RWPE2 (cell line): ENCODE measurements around the gene ZNF521.

ENCODE experiments used
- ATAC-seq: fragments of 200-7000 bp; cut with Tn5 transposase; 3 replicates; pipeline ENCODE4 v1.9.1; 2021; ENCODE audit warnings: low read depth
- DNase-seq: peaks from one replicate; pipeline ENCODE4 v3.0.0-alpha.2; 2020; ENCODE audit warnings: low spot score
- H3K27ac ChIP-seq: fragments of 450-650 bp; 2 replicates; pipeline ENCODE4 v1.5.1; 2017; ENCODE audit warnings: mild to moderate bottlenecking; ENCODE audit not compliant: poor library complexity, severe bottlenecking
- H3K27me3 ChIP-seq: fragments of 250-450 bp; sonication (Bioruptor Pico); 2 replicates; pipeline ENCODE4 v1.5.1; 2021; ENCODE audit warnings: mild to moderate bottlenecking, moderate library complexity; ENCODE audit not compliant: insufficient read depth, poor library complexity, severe bottlenecking
- H3K36me3 ChIP-seq: fragments of 250-450 bp; sonication (Bioruptor Pico); 2 replicates; pipeline ENCODE4 v1.5.1; 2020; ENCODE audit warnings: low read depth, mild to moderate bottlenecking, moderate library complexity
- H3K4me1 ChIP-seq: fragments of 250-450 bp; sonication (Bioruptor Pico); 2 replicates; pipeline ENCODE4 v1.5.1; 2021; ENCODE audit warnings: mild to moderate bottlenecking, moderate library complexity; ENCODE audit not compliant: insufficient read depth, poor library complexity, severe bottlenecking
- H3K4me3 ChIP-seq: fragments of 250-450 bp; sonication (Bioruptor Pico); 2 replicates; pipeline ENCODE4 v1.5.1; 2021; ENCODE audit warnings: mild to moderate bottlenecking, moderate library complexity; ENCODE audit not compliant: severe bottlenecking
- H3K9me3 ChIP-seq: fragments of 250-450 bp; sonication (Bioruptor Pico); 2 replicates; pipeline ENCODE4 v1.5.1; 2021; ENCODE audit warnings: mild to moderate bottlenecking, moderate library complexity; ENCODE audit not compliant: severe bottlenecking
- TF ChIP-seq, protein P1 (sequence below): fragments of 450-650 bp; IDR thresholded peaks from one replicate; pipeline ENCODE4 v1.5.1; 2017; ENCODE audit warnings: mild to moderate bottlenecking, moderate library complexity; ENCODE audit not compliant: poor library complexity, severe bottlenecking

The ZNF521 gene

DNA sequence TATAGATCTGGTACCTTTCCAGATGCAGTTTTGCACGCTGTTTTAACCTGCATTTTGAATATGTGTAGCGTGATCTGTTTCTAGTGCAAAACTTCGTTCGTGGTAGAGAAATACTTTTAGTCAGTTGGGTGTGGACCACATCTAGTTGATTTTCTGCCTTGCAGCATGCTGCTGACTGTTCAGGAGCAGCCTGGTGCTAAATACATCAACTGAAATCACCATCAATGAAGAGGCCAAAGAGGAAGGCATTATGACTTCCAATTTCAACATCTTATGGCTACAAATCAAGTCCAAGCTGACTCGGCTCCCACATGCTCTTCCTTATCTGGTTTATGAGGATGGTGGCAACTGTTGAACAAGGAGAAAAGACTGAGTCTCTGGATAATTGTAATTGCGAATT lies 298.5 kb downstream of the ZNF521 start:
- no peaks in the 10 kb centered on the region for H3K36me3 ChIP-seq
- no peak for ATAC-seq
- no peaks in the 10 kb centered on the region for H3K4me1 ChIP-seq
- no peak for DNase-seq
- H3K27ac ChIP-seq = no peak overlapping the region
- TF ChIP-seq, protein P1, sequence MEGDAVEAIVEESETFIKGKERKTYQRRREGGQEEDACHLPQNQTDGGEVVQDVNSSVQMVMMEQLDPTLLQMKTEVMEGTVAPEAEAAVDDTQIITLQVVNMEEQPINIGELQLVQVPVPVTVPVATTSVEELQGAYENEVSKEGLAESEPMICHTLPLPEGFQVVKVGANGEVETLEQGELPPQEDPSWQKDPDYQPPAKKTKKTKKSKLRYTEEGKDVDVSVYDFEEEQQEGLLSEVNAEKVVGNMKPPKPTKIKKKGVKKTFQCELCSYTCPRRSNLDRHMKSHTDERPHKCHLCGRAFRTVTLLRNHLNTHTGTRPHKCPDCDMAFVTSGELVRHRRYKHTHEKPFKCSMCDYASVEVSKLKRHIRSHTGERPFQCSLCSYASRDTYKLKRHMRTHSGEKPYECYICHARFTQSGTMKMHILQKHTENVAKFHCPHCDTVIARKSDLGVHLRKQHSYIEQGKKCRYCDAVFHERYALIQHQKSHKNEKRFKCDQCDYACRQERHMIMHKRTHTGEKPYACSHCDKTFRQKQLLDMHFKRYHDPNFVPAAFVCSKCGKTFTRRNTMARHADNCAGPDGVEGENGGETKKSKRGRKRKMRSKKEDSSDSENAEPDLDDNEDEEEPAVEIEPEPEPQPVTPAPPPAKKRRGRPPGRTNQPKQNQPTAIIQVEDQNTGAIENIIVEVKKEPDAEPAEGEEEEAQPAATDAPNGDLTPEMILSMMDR = no peak
- H3K27me3 ChIP-seq = no peaks in the 10 kb centered on the region
- no peak overlapping the region for H3K4me3 ChIP-seq
- no peaks in the 10 kb centered on the region for H3K9me3 ChIP-seq

DNA sequence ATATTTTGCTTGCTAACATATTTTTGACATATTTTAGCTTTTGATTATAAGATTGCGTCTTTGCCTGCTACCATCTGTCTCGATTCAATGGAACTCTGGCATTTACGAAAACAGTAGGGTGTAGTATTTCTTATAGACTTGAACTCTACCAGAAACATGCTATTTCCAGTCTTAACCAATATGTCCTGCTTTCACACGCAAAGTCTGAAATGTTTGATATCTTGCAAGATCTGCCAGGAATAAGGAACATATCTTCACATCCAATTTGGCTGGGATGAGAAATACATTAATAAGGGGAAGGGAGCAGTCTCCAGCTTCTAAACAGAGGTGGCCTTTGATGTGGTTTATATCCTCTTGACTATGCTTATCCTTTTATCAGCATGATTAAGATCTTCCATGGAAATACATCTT lies 299.4 kb downstream of the ZNF521 start:
- Histone ChIP-seq H3K4me3 (no peak overlapping the region), H3K27me3 (no peaks in the 10 kb centered on the region), H3K4me1 (no peaks in the 10 kb centered on the region), H3K9me3 (no peaks in the 10 kb centered on the region), H3K27ac (no peak overlapping the region), H3K36me3 (no peaks in the 10 kb centered on the region)
- TF ChIP-seq, protein P1 = no peak
- DNase-seq = no peak
- no peak for ATAC-seq

DNA sequence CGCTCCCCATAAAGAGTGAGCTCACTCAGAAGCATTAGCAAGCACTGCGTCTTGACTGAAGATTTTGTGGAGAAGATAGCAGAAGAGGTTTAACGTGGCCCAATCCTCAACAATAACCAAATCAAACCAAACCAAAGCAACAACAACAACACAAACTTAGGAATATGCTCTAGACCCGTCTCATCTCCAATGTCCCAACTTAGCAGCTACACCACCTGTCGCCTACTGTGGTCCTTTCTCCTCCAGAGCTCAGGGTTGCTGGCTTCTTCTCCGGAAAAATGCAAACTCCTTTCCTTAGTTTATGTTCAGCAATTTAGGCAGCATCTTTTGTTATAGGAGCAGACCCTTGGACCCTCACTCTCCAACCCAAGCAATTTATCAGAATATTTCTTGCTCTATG lies 301.4 kb downstream of the ZNF521 start:
- TF ChIP-seq, protein P1 = no peak
- Histone ChIP-seq H3K4me3 (no peak overlapping the region), H3K27me3 (no peaks in the 10 kb centered on the region), H3K27ac (no peak overlapping the region), H3K9me3 (no peaks in the 10 kb centered on the region), H3K36me3 (no peaks in the 10 kb centered on the region), H3K4me1 (no peaks in the 10 kb centered on the region)
- DNase-seq (no peak), ATAC-seq (no peak)

DNA sequence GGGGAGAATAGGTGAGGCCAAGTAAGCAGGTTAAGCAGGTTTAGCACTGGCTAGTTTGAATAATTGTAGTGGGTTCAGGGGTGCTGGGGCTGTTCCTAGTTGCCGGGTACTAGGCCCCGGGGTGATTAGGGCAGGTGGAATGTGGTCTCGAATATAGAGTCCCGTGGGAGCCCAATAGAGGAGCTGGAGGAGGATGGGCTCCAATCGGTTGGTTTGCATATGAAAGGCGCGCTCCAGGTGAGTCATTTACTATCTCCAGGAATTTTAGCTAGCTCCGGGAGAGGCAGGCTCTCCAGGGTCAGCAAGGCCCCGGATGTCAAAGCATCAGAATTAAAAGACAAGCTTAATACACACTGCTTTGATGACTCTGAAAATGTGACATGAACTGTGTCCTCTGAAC lies 304.0 kb downstream of the ZNF521 start:
- no peak for ATAC-seq
- H3K9me3 ChIP-seq = no peaks in the 10 kb centered on the region
- TF ChIP-seq, protein P1 = no peak
- H3K27ac ChIP-seq = no peak overlapping the region
- no peaks in the 10 kb centered on the region for H3K36me3 ChIP-seq
- no peaks in the 10 kb centered on the region for H3K27me3 ChIP-seq
- no peak overlapping the region for H3K4me3 ChIP-seq
- DNase-seq = no peak
- no peaks in the 10 kb centered on the region for H3K4me1 ChIP-seq

DNA sequence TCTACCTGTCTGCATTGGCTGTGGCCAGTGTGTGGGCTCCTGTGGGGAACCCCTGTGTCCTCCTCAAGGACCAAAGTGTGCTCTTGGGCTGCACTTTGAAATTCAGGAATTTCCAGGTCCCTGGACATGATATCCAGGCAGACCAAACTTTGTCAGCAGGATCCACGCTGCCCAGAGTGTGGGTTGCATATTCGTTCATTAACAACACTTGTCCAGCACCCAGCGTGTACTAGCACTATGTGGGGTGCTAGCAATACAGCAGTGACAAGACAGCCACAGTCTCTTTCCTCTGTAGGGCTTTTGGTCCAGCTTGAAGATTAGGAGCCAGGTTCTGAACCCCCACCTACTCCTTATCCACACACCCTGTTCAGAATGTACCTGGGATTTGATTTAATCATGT lies 304.5 kb downstream of the ZNF521 start:
- TF ChIP-seq, protein P1 = no peak
- H3K27ac ChIP-seq = no peak overlapping the region
- H3K36me3 ChIP-seq = no peaks in the 10 kb centered on the region
- H3K4me3 ChIP-seq = no peak overlapping the region
- H3K9me3 ChIP-seq = no peaks in the 10 kb centered on the region
- DNase-seq = no peak
- ATAC-seq = no peak
- no peaks in the 10 kb centered on the region for H3K27me3 ChIP-seq
- no peaks in the 10 kb centered on the region for H3K4me1 ChIP-seq
